IMR-90 (cell line): ENCODE measurements around the gene MAN1C1.

ENCODE experiments used
- CTCF ChIP-seq: conservative IDR thresholded peaks from 2 replicates; pipeline ENCODE4 v1.5.1; 2012; ENCODE audit warnings: mild to moderate bottlenecking, low read depth, low read length, improper control_type of control experiment
- POLR2A ChIP-seq: IDR thresholded peaks from 2 replicates; pipeline ENCODE4 v1.6.1; 2012; ENCODE audit warnings: mild to moderate bottlenecking, low read depth, low read length
- RFX5 ChIP-seq: IDR thresholded peaks from 2 replicates; pipeline ENCODE4 v1.8.0; 2012; ENCODE audit warnings: low read depth, mild to moderate bottlenecking, low read length, moderate library complexity
- SMC3 ChIP-seq: fragments of 150-350 bp; IDR thresholded peaks from 2 replicates; pipeline ENCODE4 v1.6.1; 2016; ENCODE audit warnings: low read depth, mild to moderate bottlenecking, antibody characterized with exemption, low read length, moderate library complexity
- USF2 ChIP-seq: fragments of 150-350 bp; IDR thresholded peaks from 2 replicates; pipeline ENCODE4 v1.6.1; 2017; ENCODE audit warnings: mild to moderate bottlenecking, antibody characterized with exemption, low read length, low read depth
- TF ChIP-seq, protein P1 (sequence below): fragments of 150-350 bp; IDR thresholded peaks from 2 replicates; pipeline ENCODE4 v1.6.1; 2016; ENCODE audit warnings: low read depth, mild to moderate bottlenecking, low read length, moderate library complexity, borderline replicate concordance

- no peak for TF ChIP-seq CTCF
- no peak for TF ChIP-seq POLR2A
- no peak for TF ChIP-seq RFX5
- TF ChIP-seq, protein P1, sequence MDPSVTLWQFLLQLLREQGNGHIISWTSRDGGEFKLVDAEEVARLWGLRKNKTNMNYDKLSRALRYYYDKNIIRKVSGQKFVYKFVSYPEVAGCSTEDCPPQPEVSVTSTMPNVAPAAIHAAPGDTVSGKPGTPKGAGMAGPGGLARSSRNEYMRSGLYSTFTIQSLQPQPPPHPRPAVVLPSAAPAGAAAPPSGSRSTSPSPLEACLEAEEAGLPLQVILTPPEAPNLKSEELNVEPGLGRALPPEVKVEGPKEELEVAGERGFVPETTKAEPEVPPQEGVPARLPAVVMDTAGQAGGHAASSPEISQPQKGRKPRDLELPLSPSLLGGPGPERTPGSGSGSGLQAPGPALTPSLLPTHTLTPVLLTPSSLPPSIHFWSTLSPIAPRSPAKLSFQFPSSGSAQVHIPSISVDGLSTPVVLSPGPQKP, result no peak
- TF ChIP-seq SMC3, result no peak
- no peak for TF ChIP-seq USF2
Measured at GRCh38 chr1:25607123-25607522, 9.5 kb upstream of the MAN1C1 start.
